CD4-positive, alpha-beta T cell treated with Interferon alpha-2 for 1 hour (primary cell): ENCODE results near the gene CDH22.

Experiments
- DNase-seq, 2 donors: peaks; one replicate each; pipeline ENCODE4 v3.0.0-alpha.2; 2020 to 2022

Gene CDH22

GRCh38 chr20:46264391-46265266, 43.7 kb downstream of the CDH22 start:
- no peak for DNase-seq

- DNase-seq, result no peak
Measured at GRCh38 chr20:46261456-46262253, 46.6 kb downstream of the CDH22 start.

- DNase-seq, result no peak
Measured at GRCh38 chr20:46260936-46261454, 47.3 kb downstream of the CDH22 start.

- no peak for DNase-seq
Measured at GRCh38 chr20:46260480-46260879, 47.8 kb downstream of the CDH22 start.

GRCh38 chr20:46259260-46259859, 48.9 kb downstream of the CDH22 start:
- DNase-seq, result no peak

GRCh38 chr20:46257887-46258286, 50.4 kb downstream of the CDH22 start:
- no peak for DNase-seq

- no peak for DNase-seq
Measured at GRCh38 chr20:46256293-46256692, 52.0 kb downstream of the CDH22 start.

GRCh38 chr20:46255440-46256104, 52.7 kb downstream of the CDH22 start:
- DNase-seq, result peak in 1 of 2 donors; percentile 4

GRCh38 chr20:46253391-46253790, 54.9 kb downstream of the CDH22 start:
- no peak for DNase-seq

GRCh38 chr20:46252352-46253091, 55.8 kb downstream of the CDH22 start:
- no peak for DNase-seq

- DNase-seq, result no peak
Measured at GRCh38 chr20:46251211-46251673, 57.1 kb downstream of the CDH22 start.

GRCh38 chr20:46250772-46251171, 57.5 kb downstream of the CDH22 start:
- DNase-seq, result no peak

- DNase-seq, result no peak
Measured at GRCh38 chr20:46249671-46250070, 58.6 kb downstream of the CDH22 start.

- DNase-seq, result no peak
Measured at GRCh38 chr20:46246559-46246958, 61.7 kb downstream of the CDH22 start.

GRCh38 chr20:46243707-46244628, 64.3 kb downstream of the CDH22 start:
- DNase-seq, result no peak

- DNase-seq, result no peak
Measured at GRCh38 chr20:46242390-46242789, 65.9 kb downstream of the CDH22 start.

GRCh38 chr20:46240881-46241280, 67.4 kb downstream of the CDH22 start:
- DNase-seq, result no peak

- DNase-seq, result no peak
Measured at GRCh38 chr20:46240065-46240464, 68.2 kb downstream of the CDH22 start.

GRCh38 chr20:46237736-46238135, 70.6 kb downstream of the CDH22 start:
- no peak for DNase-seq

GRCh38 chr20:46237227-46237626, 71.1 kb downstream of the CDH22 start:
- DNase-seq, result no peak

GRCh38 chr20:46235077-46235476, 73.2 kb downstream of the CDH22 start:
- DNase-seq, result no peak
